ENCODE data around the gene CLDND1. TPM values are rescaled to one million over a fixed set of nuclear protein-coding genes. Genes with fewer than 3 reads are reported as not detected.

Gene CLDND1
- total RNA-seq, 6 experiments from 2014 or later: 41.4 to 52.3 (median 48.5) TPM

- peaks cover 40% of the 10 kb centered on the region for H3K27me3 Mint-ChIP-seq (ENCODE audit: insufficient read depth)
- no peak for DNase-seq
- no peaks in the 10 kb centered on the region; the same call in 1 of the 2 replicates for H3K9me3 Mint-ChIP-seq
- H3K4me3 Mint-ChIP-seq: no peak overlapping the region
- TF ChIP-seq CTCF (IDR thresholded peaks at IDR 0.05): no peak
- no peak overlapping the region for H3K27ac Mint-ChIP-seq
- H3K4me1 Mint-ChIP-seq (ENCODE audit: low read depth): peaks cover 12% of the 10 kb centered on the region; the same call in 1 of the 2 replicates
- H3K36me3 Mint-ChIP-seq (ENCODE audit: low read depth): no peaks in the 10 kb centered on the region
These were observed 32.3 kb upstream of the CLDND1 start for GRCh38 chr3:98555025-98555379.

GRCh38 chr3:98554580-98554979 lies 31.9 kb upstream of the CLDND1 start:
- no peak for DNase-seq
- H3K27ac Mint-ChIP-seq: no peak overlapping the region
- H3K4me3 Mint-ChIP-seq: no peak overlapping the region
- H3K9me3 Mint-ChIP-seq: no peaks in the 10 kb centered on the region; the same call in 1 of the 2 replicates
- H3K4me1 Mint-ChIP-seq (ENCODE audit: low read depth): peaks cover 12% of the 10 kb centered on the region; the same call in 1 of the 2 replicates
- no peak for TF ChIP-seq CTCF (IDR thresholded peaks at IDR 0.05)
- peaks cover 40% of the 10 kb centered on the region for H3K27me3 Mint-ChIP-seq (ENCODE audit: insufficient read depth)
- H3K36me3 Mint-ChIP-seq (ENCODE audit: low read depth): no peaks in the 10 kb centered on the region

GRCh38 chr3:98553753-98554152 lies 31.1 kb upstream of the CLDND1 start:
- H3K27me3 Mint-ChIP-seq (ENCODE audit: insufficient read depth): peaks cover 35% of the 10 kb centered on the region
- H3K4me3 Mint-ChIP-seq: no peak overlapping the region
- TF ChIP-seq CTCF (IDR thresholded peaks at IDR 0.05): no peak
- H3K36me3 Mint-ChIP-seq (ENCODE audit: low read depth): no peaks in the 10 kb centered on the region
- DNase-seq: no peak
- H3K4me1 Mint-ChIP-seq (ENCODE audit: low read depth): peaks cover 12% of the 10 kb centered on the region; the same call in 1 of the 2 replicates
- H3K9me3 Mint-ChIP-seq: no peaks in the 10 kb centered on the region
- H3K27ac Mint-ChIP-seq: no peak overlapping the region

GRCh38 chr3:98553021-98553563 lies 30.4 kb upstream of the CLDND1 start:
- Mint-ChIP-seq H3K27me3 (ENCODE audit: insufficient read depth) (peaks cover 40% of the 10 kb centered on the region), H3K4me3 (no peak overlapping the region), H3K36me3 (ENCODE audit: low read depth) (no peaks in the 10 kb centered on the region), H3K27ac (no peak overlapping the region), H3K9me3 (no peaks in the 10 kb centered on the region), H3K4me1 (ENCODE audit: low read depth) (peaks cover 12% of the 10 kb centered on the region; the same call in 1 of the 2 replicates)
- DNase-seq: no peak
- TF ChIP-seq CTCF (IDR thresholded peaks at IDR 0.05): no peak

- Mint-ChIP-seq H3K27me3 (ENCODE audit: insufficient read depth) (peaks cover 38% of the 10 kb centered on the region), H3K9me3 (no peaks in the 10 kb centered on the region), H3K4me1 (ENCODE audit: low read depth) (peaks cover 10% of the 10 kb centered on the region; the same call in 1 of the 2 replicates), H3K4me3 (no peak overlapping the region), H3K27ac (no peak overlapping the region), H3K36me3 (ENCODE audit: low read depth) (no peaks in the 10 kb centered on the region)
- DNase-seq: no peak
- no peak for TF ChIP-seq CTCF (IDR thresholded peaks at IDR 0.05)
These were observed 29.7 kb upstream of the CLDND1 start for GRCh38 chr3:98552232-98553020.

Data from HFFc6 (cell line).